Neural cell (in vitro differentiated cells): ENCODE measurements around the gene A1BG. TPM values are rescaled to one million over a fixed set of nuclear protein-coding genes. Genes with fewer than 3 reads are reported as not detected.

Source experiments
- H2AFZ ChIP-seq: fragments of 200-600, 300-800 bp; sonication (generic), shearing (Covaris generic); 2 replicates; pipeline ENCODE4 v1.6.0; 2014; ENCODE audit warnings: low read depth, mild to moderate bottlenecking, antibody characterized with exemption, low read length, moderate library complexity
- H3F3A ChIP-seq: fragments of 200-600 bp; shearing (Covaris generic); 2 replicates; pipeline ENCODE4 v1.6.1; 2016; ENCODE audit warnings: mild to moderate bottlenecking, moderate library complexity, mixed read lengths, antibody characterized with exemption, low read length; ENCODE audit not compliant: insufficient read depth, poor library complexity, severe bottlenecking
- H3K27ac ChIP-seq: fragments of 200-600, 300-800 bp; sonication (generic), shearing (Covaris generic); 2 replicates; pipeline ENCODE4 v1.5.1; 2014; ENCODE audit warnings: mild to moderate bottlenecking, low read length, moderate library complexity
- H3K27me3 ChIP-seq: fragments of 300-800, 200-600 bp; sonication (generic), shearing (Covaris generic); 2 replicates; pipeline ENCODE4 v1.6.0; 2014; ENCODE audit warnings: mild to moderate bottlenecking, low read depth, low read length, moderate library complexity; ENCODE audit not compliant: insufficient read depth
- H3K36me3 ChIP-seq: fragments of 300-800, 200-600 bp; sonication (generic), shearing (Covaris generic); 2 replicates; pipeline ENCODE4 v1.5.1; 2014; ENCODE audit warnings: mild to moderate bottlenecking, antibody characterized with exemption, low read length, moderate library complexity; ENCODE audit not compliant: insufficient read depth
- H3K4me2 ChIP-seq: fragments of 300-800, 200-600 bp; sonication (generic), shearing (Covaris generic); 2 replicates; pipeline ENCODE4 v1.6.0; 2014; ENCODE audit warnings: mild to moderate bottlenecking, low read length
- H3K4me3 ChIP-seq: fragments of 300-800, 200-600 bp; sonication (generic), shearing (Covaris generic); 2 replicates; pipeline ENCODE4 v1.5.1; 2014; ENCODE audit warnings: mild to moderate bottlenecking, low read length, moderate library complexity
- H3K79me2 ChIP-seq: fragments of 200-600 bp; shearing (Covaris generic); replicated peaks from 2 replicates; pipeline ENCODE4 v1.6.0; 2014; ENCODE audit warnings: mild to moderate bottlenecking, low read length, moderate library complexity; ENCODE audit not compliant: insufficient read depth
- H3K9ac ChIP-seq: fragments of 300-800, 200-600 bp; sonication (generic), shearing (Covaris generic); 2 replicates; pipeline ENCODE4 v1.6.1; 2016; ENCODE audit warnings: mild to moderate bottlenecking, low read length, mixed read lengths
- H3K9me2 ChIP-seq: fragments of 200-600 bp; shearing (Covaris generic); 2 replicates; pipeline ENCODE4 v1.6.1; 2016; ENCODE audit warnings: mild to moderate bottlenecking, low read length, mixed read lengths; ENCODE audit not compliant: insufficient read depth
- H3K9me3 ChIP-seq: fragments of 200-600, 300-800 bp; sonication (generic), shearing (Covaris generic); 2 replicates; pipeline ENCODE4 v1.6.1; 2016; ENCODE audit warnings: mild to moderate bottlenecking, mixed run types, low read length, moderate library complexity, mixed read lengths
- H4K20me1 ChIP-seq: fragments of 200-600 bp; shearing (Covaris generic); 2 replicates; pipeline ENCODE4 v1.6.1; 2016; ENCODE audit warnings: mild to moderate bottlenecking, mixed run types; ENCODE audit not compliant: insufficient read depth
- CTCF ChIP-seq: fragments of 450-650 bp; IDR thresholded peaks from 2 replicates; pipeline ENCODE4 v1.5.1; 2014; ENCODE audit warnings: antibody characterized with exemption, mild to moderate bottlenecking, moderate library complexity; ENCODE audit not compliant: poor library complexity, severe bottlenecking
- EP300 ChIP-seq: fragments of 450-650 bp; conservative IDR thresholded peaks from 2 replicates; pipeline ENCODE4 v1.6.1; 2014; ENCODE audit warnings: antibody characterized with exemption, mild to moderate bottlenecking, moderate library complexity; ENCODE audit not compliant: poor library complexity, severe bottlenecking
- EZH2 ChIP-seq: fragments of 200-600, 300-800 bp; shearing (Covaris generic), sonication (generic); IDR thresholded peaks from 2 replicates; pipeline ENCODE4 v1.6.1; 2014; ENCODE audit warnings: antibody characterized with exemption, low read length, borderline replicate concordance, mild to moderate bottlenecking; ENCODE audit not compliant: insufficient read depth, poor library complexity, severe bottlenecking
- MXI1 ChIP-seq: fragments of 450-650 bp; conservative IDR thresholded peaks from 2 replicates; pipeline ENCODE4 v1.6.1; 2014; ENCODE audit warnings: antibody characterized with exemption, mild to moderate bottlenecking; ENCODE audit not compliant: poor library complexity, severe bottlenecking
- POLR2AphosphoS5 ChIP-seq: IDR thresholded peaks from 2 replicates; pipeline ENCODE4 v1.6.1; 2012
- RAD21 ChIP-seq: fragments of 450-650 bp; conservative IDR thresholded peaks from 2 replicates; pipeline ENCODE4 v1.6.1; 2014; ENCODE audit warnings: antibody characterized with exemption, mild to moderate bottlenecking, moderate library complexity
- REST ChIP-seq: IDR thresholded peaks from 2 replicates; pipeline ENCODE4 v1.6.1; 2012; ENCODE audit warnings: borderline replicate concordance
- SMC3 ChIP-seq: fragments of 450-650 bp; conservative IDR thresholded peaks from 2 replicates; pipeline ENCODE4 v1.6.1; 2014; ENCODE audit warnings: antibody characterized with exemption, mild to moderate bottlenecking, moderate library complexity; ENCODE audit not compliant: poor library complexity
- TAF1 ChIP-seq: IDR thresholded peaks from 2 replicates; pipeline ENCODE4 v1.6.1; 2012; ENCODE audit warnings: low read depth
- polyA plus RNA-seq: library from polyadenylated mRNA; depleted of rRNA; stranded (reverse); fragments of >200 nt; gene quantifications from 2 replicates; pipeline ENCODE4 v1.2.3, GENCODE V29; 2014

The A1BG gene
- polyA plus RNA-seq, 1 donor from 2014 or later: 40.0 TPM

- no peak overlapping the region for H3K4me2 ChIP-seq
These were observed 41.5 kb upstream of the A1BG start for GRCh38 chr19:58394821-58395219.

GRCh38 chr19:58393725-58394033 is 40.4 kb upstream of the A1BG start:
- Histone ChIP-seq H3K4me2 (no peak overlapping the region), H3K79me2 (peaks cover 7% of the 10 kb centered on the region), H4K20me1 (no peaks in the 10 kb centered on the region), H3K4me3 (no peak overlapping the region), H3K9ac (no peak overlapping the region), H2AFZ (no peak overlapping the region), H3K9me2 (no peaks in the 10 kb centered on the region), H3K27me3 (no peaks in the 10 kb centered on the region), H3K9me3 (no peaks in the 10 kb centered on the region), H3K27ac (no peak overlapping the region), H3F3A (no peaks in the 10 kb centered on the region), H3K36me3 (no peaks in the 10 kb centered on the region)
- no peak for TF ChIP-seq RAD21
- TF ChIP-seq TAF1: no peak
- no peak for TF ChIP-seq MXI1
- TF ChIP-seq POLR2AphosphoS5: no peak
- no peak for TF ChIP-seq EZH2
- TF ChIP-seq CTCF: no peak
- no peak for TF ChIP-seq EP300

More at GRCh38 chr19:58394821-58395219, 41.5 kb upstream of the A1BG start:
- H3F3A ChIP-seq: no peaks in the 10 kb centered on the region
- no peaks in the 10 kb centered on the region for H3K79me2 ChIP-seq
- no peak overlapping the region for H3K9ac ChIP-seq
- TF ChIP-seq CTCF (no peak), EZH2 (no peak), POLR2AphosphoS5 (no peak), RAD21 (no peak), EP300 (no peak), MXI1 (no peak), TAF1 (no peak), SMC3 (no peak), REST (no peak)
- no peaks in the 10 kb centered on the region for H4K20me1 ChIP-seq
- no peaks in the 10 kb centered on the region for H3K9me2 ChIP-seq
- H3K27ac ChIP-seq: no peak overlapping the region
- H3K9me3 ChIP-seq: no peaks in the 10 kb centered on the region
- H3K36me3 ChIP-seq: no peaks in the 10 kb centered on the region
- H2AFZ ChIP-seq: no peak overlapping the region
- H3K4me3 ChIP-seq: no peak overlapping the region
- H3K27me3 ChIP-seq: no peaks in the 10 kb centered on the region
